GM11168 (cell line): ENCODE results near the gene ADAMTSL5.

Experiments
- in situ Hi-C: fragments of 300-500 bp; cut with MboI; formaldehyde crosslinking; loops from one replicate; pipeline ENCODE4 v1.12.0; 2022; ENCODE audit warnings: low sequenced_read_pairs; ENCODE audit not compliant: unreplicated experiment

Gene ADAMTSL5

DNA sequence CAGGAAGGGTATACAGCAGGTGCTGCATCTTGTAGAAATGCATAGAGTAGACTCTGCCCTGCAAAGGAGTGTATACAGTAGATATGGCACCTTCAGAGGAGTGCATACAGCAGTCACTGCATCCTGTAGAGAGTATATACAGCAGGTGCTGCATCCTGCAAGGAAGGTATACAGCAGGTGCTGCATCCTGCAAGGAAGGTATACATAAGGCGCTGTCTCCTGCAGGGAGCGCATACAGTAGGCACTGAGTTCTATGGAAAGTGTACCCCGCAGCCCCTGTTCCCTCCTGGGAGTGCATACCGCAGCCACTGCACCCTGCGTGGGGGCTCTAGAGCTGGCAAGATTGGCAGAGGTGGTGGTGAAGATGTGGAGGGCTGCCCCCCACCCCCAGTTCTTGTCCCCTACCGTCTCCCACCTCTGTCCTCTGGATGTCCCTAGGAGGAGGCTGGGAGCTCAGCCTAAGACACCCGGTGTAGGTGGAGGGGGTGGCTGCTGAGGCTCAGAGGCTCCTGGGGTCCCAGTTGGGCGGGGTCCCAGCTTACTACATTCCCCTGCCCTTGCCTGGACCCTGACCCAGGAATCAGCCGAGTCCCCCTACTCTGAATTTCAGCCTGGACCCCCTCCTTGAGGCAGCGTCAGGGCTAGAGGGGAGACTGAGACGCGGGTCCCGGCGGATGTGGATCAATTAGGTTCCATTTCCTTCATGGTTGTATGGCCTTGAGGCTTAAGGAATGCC lies 2.3 kb upstream of the ADAMTSL5 start:
- in situ Hi-C loops = no loop called here

DNA sequence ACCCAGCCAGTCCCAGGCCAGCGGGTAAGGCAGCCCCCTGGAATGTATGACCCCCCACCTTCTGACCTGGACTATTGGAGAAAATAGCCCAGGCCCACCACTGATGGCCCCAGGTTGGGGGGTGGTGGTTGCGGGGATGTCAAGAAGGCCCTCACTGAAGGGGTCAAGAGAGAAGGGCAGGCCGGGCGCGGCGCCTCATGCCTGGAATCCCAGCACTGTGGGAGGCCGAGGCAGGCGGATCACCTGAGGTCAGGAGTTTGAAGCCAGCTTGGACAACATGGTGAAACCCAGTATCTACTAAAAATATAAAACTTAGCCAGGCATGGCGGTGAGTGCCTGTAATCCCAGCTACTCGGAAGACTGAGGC lies 1.5 kb upstream of the ADAMTSL5 start:
- in situ Hi-C loops = no loop called here

DNA sequence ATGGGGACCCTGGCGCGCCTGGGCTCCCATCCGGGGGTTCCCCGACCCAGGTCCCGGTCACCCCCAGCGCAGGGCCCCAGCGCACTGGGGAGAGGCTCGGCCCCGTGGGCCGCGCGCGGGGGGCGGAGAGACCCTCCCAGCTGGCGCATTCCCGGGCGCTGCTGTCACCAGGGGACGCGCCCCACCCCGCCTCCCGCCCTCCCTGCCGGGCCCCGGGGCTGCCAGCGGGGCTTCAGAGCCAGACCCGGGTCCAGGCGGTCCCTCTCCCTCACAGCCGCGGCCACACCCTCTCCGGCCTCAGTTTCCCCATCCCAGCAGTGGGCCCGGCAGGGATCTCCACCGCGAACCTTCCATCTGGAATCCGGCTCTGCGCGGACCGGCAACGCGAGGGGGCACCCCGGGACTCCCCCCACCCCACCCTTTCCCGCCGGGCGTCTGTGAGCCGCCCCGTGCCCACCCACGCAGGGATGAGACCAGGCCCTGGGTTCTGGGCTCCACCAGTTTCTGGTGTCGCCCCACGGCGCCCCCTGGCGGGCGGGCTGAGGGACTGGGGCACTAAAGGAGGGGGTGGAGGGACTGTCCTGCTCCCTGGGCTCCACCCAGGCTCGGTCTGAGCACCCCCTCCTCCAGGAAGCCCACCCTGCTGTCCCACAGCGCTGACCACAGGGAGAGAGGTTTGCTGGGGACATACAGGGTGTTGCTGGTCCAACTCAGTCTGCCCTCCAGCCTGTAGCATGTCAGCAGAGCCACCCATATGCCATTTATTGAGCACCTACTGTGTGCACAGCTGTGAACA lies 878 bp upstream of the ADAMTSL5 start:
- in situ Hi-C loops = no loop called here

DNA sequence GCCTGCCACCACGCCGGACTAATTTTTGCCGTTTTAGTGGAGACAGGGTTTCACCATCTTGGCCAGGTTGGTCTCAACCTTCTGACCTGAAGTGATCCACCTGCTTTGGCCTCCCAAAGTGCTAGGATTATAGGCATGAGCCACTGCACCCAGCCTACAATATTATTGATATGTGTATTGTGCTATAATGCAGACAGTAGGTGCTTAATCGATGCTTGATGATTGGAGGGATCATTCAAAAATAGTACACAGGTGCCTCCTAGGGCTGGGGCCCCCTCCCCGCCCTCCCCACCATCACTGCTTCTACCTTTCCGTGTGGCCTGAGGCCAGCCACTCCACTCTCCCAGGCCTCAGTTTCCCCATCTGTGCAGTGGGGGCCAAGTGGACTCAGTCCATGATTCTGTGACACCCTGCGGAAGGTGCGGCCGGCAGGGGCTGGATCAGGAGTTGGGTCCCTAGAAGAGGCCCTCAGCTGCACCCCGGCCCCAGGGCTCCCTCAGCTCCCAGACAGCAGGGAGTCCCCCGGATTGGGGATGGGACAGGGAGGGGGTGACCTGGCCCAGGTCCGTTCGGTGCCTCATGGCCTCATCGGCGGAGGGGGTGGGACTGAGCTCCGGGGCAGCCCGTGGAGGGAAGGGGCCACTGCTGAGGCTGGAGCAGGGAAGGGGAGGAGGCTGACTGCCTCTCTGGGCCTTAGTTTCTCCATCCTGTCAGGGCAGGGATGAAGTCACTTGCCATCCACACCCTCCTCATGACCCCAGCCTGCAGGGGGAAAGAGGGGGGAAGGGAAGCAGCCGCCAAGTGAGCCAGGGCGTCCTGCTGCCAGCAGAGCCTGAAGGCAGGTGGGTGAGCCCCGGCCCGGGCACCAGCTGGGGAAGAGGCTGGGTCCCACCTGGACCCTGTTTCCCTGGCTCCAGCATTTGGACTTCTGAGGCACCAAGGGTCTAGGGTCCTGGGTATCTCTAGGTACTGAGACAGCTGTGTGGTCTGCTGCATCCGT lies 1.2 kb downstream of the ADAMTSL5 start:
- in situ Hi-C loops = no loop called here

DNA sequence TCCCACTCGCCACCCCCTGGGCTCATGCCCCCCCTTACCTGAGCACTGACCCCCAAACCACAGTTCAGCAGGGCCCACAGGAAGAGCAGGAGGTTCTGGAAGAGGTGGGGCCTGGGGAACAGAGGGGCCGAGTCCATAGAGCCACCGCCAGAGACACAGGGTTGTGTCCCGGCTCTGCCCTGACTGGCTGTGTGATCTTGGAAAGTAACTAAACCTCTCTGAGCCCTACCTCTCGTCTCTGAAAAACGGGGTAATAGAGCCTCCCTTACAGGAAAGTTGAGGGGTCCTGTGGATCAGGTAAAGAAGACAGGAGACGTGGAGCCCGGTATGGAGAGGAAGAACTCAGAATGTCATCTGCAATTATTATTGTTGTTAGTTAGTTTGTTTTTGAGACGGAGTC lies 2.0 kb downstream of the ADAMTSL5 start:
- in situ Hi-C loops = no loop called here

DNA sequence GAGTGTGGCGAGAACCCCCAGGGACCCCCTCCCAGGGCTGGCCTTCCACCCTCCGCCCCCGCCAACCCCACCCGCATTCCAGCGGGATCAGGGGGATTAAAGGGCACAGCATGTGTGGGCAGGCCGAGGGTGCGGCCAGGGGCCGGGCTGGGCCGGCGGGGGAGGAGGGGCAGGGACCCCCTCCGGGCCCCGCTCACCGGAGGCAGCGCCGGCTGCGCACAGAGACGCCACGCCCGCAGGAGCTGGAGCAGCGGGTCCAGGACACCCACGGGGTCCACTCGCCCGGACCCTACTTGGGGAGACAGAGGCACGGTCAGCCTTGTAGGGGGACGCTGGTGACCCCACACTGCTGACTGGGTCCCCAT lies 2.4 kb downstream of the ADAMTSL5 start:
- in situ Hi-C loops = no loop called here

DNA sequence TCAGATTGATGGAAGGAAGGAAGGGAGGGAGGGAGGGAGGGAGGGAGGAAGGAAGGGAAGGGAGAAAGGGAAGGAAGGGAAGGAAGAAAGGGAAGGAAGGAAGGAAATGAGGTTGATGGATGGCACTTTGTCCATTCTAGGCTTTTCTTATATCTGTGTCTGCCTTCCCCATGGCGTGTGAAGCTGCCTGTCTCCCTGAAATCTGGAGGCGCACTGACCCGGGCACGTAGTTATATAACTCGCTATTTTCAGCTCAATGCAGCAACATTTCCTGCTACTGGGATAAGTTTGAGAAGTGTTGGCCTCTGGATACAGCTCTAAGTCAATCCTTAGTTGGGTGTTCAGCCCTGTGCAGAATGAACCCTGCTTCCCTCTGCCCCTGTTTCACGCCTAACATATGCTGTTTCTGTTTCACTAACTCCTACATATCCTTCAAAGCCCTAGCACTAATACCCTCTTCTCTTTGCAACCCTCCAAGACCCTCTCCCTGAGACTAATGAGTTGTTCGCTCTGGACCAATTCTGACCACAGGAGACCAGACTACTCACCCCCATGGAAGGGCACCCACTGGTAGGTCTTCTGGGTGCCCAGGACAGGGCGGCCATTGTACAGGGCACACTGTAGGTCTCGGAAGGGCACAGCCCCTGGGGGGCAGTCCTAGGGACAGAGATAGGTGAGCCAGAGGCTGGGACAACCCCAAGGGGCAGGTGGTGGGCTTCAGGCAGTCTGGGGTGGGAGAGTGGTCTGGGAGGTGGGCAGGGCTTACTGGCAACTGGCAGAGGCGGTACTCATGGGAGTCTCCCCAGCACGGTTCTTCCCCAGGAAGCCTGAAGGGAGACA lies 3.0 kb downstream of the ADAMTSL5 start:
- in situ Hi-C loops = no loop called here

DNA sequence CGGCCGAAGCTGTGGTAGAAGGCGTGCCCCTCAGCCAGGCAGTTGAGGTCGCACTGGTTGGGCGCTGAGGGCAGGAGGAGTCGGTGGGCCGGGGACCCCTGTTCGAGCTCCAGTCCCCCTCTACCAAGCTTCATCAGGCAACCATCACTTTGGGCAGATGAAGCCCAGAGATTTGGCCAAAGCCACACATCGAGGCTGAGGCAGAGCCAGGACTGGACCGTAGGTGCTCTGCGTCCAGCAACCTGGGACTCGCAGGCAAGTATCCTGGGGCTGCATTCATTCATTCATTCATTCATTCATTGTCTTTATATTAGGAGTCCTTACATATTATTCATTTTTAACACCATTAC lies 4.3 kb downstream of the ADAMTSL5 start:
- in situ Hi-C loops = no loop called here

DNA sequence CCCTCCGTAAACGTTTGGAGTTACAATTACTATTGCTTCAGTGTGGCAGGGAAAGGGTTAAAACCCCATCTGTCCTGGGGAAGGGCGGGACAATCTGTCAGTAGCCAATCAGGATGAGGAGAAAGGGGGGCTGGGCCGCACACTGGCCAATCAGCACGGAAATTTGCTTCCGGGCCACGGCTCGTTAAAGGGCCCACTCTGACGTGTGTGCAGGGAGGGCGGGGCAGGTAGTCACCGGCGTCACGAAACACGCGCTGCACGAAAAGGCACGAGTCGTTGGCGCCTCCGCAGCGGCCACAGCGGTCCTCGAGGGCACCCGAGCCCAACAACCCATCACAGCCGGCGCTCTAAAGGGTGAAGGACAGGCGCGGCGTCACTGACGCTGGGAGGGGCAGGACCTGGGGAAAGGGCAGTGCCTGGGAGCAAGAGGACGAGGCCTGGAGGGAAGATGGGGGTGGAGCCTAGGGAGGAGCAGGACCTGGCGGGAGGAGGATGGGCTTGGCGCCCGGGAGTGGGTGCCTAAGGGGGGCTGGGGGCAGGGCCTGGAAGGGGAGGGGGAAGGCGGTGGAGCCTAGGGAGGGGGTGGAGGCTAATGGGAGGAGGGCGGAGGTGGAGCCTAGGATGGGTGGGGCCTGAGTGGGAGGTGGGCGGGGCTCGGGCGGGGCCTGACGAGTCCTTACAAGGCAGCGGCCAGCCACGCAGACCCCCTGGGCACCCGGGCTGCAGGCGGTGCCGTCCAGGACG lies 4.9 kb downstream of the ADAMTSL5 start:
- in situ Hi-C loops = no loop called here

DNA sequence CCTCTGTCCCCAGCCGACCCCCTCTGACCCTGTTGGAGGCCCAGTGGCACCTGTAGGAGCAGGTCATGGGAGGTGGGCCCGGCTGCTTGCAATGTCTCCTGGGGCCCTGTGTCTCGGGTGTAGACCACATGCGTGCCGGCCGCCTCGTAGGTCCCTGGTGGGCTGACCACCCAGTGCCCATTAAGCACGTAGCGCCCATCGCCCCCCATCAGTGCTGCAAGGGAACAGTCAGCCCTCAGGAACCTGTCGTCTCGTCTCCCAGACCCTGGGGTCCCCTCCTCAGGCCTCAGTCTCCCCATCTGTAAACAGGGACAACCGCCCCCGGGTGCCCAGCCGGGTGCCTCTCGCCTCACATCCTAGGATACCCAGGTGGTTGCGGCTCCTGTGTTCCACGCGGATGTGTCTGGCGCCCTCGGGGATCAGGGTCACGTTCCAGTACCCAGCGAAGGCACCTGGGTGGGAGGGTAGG lies 5.6 kb downstream of the ADAMTSL5 start:
- in situ Hi-C loops = no loop called here

DNA sequence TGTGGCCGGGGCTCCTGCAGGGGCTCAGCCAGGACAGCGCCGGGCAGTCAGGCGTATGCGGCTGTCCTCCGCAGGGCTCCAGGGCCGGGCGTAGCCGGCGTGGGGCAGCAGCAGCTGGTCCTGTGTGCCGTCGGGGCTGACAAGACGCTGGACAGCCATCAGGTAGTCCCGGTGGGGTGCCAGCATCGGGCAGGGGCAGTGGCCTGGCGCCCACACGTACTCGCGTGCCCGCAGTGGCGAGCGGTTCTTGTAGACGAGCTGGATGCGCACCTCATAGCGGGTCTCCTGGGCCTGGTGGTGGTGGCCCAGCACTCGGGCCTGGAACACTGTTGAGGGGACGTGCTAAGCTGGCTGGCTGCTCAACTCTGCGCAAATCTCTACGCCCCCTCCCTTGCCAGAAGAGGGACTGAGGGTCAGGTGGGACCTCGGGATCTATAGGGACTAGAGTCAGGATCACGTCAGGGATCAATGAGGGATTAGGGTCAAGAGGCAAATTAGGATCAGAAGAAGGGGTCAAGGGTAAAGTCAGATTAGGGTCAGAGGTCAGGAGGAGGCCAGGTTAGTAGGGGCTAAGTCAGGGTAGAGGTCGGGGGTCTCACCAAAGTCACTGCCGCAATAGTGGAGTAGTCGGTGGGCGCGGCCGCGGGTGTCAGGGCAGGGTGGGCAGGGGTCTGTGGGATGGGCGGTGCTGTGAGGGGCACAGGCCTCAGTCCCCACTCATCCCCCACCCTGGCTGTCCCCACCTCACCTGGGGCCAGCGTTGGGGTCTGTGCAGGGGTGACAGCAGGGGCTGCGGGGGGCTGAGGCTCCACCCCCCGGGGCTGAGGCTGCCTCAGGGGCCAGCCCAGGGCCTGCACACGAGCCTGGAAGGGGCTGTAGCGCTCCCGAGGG lies 6.6 kb downstream of the ADAMTSL5 start:
- in situ Hi-C loops = no loop called here

DNA sequence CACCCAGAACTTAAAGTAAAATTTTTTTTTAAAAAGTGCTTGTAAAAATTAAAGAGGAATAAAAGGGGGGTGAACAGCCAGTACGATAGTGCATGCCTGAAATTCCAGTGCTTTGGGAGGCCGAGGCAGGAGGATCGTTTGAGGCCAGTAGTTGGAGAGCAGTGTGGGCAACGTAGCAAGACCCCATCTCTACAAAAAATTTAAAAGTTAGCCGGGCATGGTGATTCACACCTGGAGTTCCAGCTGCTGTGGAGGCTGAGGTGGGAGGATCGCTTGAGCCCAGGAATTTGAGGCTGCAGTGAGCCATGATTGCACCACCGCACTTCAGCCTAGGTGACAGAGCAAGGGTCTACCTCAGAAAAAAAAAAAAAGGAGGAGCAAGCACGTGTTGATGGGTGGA lies 7.8 kb downstream of the ADAMTSL5 start:
- in situ Hi-C loops = no loop called here

DNA sequence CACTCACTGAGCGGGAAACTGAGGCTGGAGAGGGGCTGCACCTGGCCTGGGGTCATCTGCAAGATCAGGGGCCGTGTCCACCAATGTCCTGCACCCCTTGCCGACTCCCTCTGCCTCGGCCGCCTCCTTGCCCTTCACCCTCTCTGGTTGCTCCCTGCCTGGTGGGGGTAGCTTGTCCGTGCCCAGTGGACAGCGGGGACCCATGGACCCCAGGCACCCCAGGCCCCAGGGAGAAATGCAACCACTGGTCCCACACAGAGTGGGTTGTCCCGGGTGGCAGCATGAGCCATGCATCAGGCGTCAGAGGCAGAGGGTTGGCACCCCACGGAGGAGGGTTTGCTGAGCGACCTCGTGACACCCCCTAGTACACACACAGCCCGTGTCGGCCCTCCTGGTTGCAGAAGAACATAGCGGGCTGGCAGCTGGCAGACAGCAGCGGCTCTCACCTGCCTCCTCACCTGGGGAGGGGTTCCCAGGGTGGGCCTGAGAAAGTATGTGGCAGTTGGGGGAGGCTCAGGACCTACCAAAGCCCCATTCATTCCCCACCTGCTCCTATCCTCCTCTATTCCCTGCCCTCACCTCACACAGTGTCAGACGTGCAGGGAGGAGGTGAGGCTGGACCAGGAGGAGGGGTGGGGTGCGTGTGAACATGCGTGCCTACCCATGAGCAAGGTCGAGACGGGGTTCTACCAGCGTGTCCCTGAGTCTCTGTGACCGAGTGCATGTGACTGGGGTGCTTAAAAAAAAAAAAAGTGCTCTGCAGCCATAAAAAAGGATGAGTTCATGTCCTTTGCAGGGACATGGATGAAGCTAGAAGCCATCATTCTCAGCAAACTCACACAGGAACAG lies 8.7 kb downstream of the ADAMTSL5 start:
- in situ Hi-C loops = no loop called here

DNA sequence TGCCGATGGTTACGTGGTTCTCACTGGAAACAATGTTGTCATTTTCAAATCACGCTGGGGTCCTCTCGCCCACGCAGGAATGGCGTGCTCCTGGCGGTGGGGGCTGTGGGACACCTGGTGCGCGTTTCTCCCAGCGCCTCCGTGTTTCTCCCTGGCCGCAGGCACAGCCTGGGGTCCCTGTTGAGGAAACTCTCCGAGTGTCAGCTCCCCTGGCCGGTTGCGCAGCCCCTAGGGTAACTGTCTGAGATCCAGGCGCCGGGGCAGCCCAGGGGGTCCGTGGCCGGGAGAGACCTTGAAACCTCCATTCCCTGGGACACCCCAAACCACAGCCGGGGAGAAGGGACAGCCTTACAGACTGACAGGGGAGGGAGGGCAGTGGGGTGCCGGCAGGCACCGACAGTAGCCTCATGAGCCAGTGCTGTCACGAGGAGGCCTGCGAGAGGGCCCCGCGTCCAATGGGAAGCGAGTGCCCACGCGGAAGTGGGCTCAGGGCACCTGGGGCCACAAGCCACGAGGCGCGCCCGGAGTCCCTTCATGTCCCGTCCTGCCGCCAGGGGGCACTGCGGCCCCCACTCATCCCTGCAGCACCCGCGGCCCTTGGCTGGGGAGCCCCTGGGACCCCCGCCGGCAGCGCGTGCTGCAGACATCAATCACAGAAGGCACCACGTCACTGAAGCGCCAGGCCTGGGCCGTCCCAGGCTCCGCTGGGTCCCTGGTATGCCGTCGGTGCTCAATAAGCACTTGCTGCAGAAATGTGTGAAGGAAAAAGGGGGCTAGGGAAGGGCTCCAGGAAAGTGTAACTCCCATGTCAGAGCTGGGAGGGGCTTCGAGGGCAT lies 9.5 kb downstream of the ADAMTSL5 start:
- in situ Hi-C loops = no loop called here

DNA sequence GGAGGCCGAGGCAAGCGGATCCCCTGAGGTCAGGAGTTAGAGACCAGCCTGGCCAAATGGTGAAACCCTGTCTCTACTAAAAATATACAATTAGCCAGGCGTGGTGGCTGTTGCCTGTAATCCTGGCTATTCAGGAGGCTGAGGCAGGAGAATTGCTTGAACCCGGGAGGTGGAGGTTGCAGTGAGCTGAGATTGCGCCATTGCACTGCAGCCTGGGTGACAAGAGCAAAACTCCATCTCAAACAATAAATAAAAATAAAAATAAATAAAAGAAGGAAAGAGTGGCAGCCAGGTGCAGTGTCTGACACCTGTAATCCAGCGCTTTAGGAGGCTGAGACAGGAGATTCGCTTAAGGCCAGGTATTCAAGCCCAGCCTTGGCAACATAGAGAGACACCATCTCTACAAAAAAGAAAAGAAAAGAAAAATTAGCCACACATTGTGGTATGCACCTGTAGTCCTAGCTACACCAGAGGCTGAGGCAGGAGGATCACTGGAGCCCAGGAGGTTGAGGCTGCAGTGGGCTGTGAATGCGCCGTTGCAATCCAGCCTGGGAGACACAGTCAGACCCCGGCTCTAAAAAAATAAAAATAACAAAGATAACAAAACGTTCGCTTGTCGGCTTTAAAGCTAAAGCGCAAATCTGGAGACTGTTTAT lies 10.3 kb downstream of the ADAMTSL5 start:
- in situ Hi-C loops = no loop called here

DNA sequence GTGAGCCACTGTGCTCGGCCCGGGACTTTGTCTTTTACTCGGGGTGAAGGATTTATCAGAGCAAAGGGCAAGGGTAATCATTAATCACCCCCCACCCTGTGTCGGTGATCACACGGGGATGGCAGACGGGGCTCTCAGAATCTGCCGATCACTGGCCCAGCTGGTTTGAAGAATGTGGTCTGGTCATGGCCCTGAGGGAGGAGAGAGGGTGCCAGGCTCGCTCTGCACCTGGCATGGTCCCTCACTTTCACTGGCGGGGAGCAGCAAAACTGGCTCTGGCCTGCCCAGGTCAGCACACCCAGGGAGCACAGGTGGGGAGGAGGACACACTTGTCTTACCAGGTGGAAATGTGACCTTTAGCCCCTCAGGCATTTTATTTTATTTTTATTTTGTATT lies 11.6 kb downstream of the ADAMTSL5 start:
- in situ Hi-C loops = no loop called here
